Ovary (tissue), 9 donors: ENCODE measurements around the gene AFAP1L2. TPM values are rescaled to one million over a fixed set of nuclear protein-coding genes. Genes with fewer than 3 reads are reported as not detected.

ENCODE experiments used
- DNase-seq, 5 donors: peaks; one replicate each; pipeline ENCODE4 v3.0.0-alpha.2; 2019 to 2020
- H3K27ac ChIP-seq, 2 donors: fragments of 200-600 bp; one replicate each; pipeline versions ENCODE4 v1.5.1 to v1.8.0; 2019 to 2022
- H3K27me3 ChIP-seq: fragments of 200-600 bp; one replicate; pipeline ENCODE4 v1.8.0; 2022
- H3K36me3 ChIP-seq: fragments of 200-600 bp; sonication (generic); one replicate; pipeline ENCODE4 v1.5.1; 2019
- H3K4me1 ChIP-seq: one replicate; pipeline ENCODE4 v1.8.1; 2013; ENCODE audit warnings: mild to moderate bottlenecking, moderate library complexity; ENCODE audit not compliant: insufficient read depth
- H3K4me3 ChIP-seq: fragments of 200-600 bp; sonication (generic); one replicate; pipeline ENCODE4 v1.5.1; 2017
- H3K9me3 ChIP-seq, 2 donors: fragments of 200-600 bp in 1 of 2; sonication (generic) in 1 of 2; one replicate each; pipeline versions ENCODE4 v1.5.1 to v1.8.1; 2013 to 2019; ENCODE audit warnings: mild to moderate bottlenecking in 1 of 2, moderate library complexity in 1 of 2
- CTCF ChIP-seq, 3 donors: fragments of 450-650 bp in 2 of 3; fragments of 200-600 bp in 1 of 3; IDR thresholded peaks; one replicate each; pipeline versions ENCODE4 v1.5.1 to v1.8.0; 2016 to 2022; ENCODE audit warnings: antibody characterized with exemption in 3 of 3, mild to moderate bottlenecking in 1 of 3
- EP300 ChIP-seq: sonication (generic); formaldehyde crosslinking; IDR thresholded peaks from one replicate; pipeline ENCODE4 v1.6.1; 2017; ENCODE audit warnings: antibody characterized with exemption
- POLR2A ChIP-seq: fragments of 450-650 bp; IDR thresholded peaks from one replicate; pipeline ENCODE4 v1.6.1; 2017; ENCODE audit warnings: antibody characterized with exemption, mild to moderate bottlenecking, moderate library complexity
- WGBS, 3 donors: extraction: QIAGEN DNeasy Blood & Tissue Kit in 1 of 3; methylation state at CpG; one replicate each; pipeline versions ENCODE4 v1.1.5 to v1.1.7; 2013 to 2017; 5-methylcytosine and 5-hydroxymethylcytosine counted together
- intact Hi-C, 4 donors: fragments of 100-400 bp; cut with DNase I; formaldehyde crosslinking; loops; one replicate each; pipeline versions ENCODE4 v1.11.0 to v1.15.1; 2022 to 2023
- polyA plus RNA-seq, 2 donors: library from polyadenylated mRNA; stranded (reverse); fragments of 200-250 nt in 1 of 2; fragments of 350-450 nt in 1 of 2; fragmentation: Illumina TruSeq in 1 of 2; extraction: RNeasy Lipid Tissue Mini Kit (QIAGEN cat#74804) in 1 of 2; gene quantifications; one replicate each; pipeline ENCODE4 v1.2.3, GENCODE V29; 2013 to 2014
- total RNA-seq, 7 donors: library from RNA; depleted of rRNA in 2 of 7; stranded (reverse); fragments of >200 nt in 2 of 7; fragmentation: NEBNext Ultra II Directional in 3 of 7; extraction: Animal tissue kit (Norgen Biotek cat#: 25700) in 3 of 7; gene quantifications; one replicate each; pipeline versions ENCODE4 v1.1.0 to v1.2.4, GENCODE V29; 2016 to 2023
- donor health status: DM: no; HTN: no; CAD: no; lungs with moderate emphysema.
- donor health status: DM: no; HTN: no; CAD: no.
- donor health status: Bipolar disorder and iron deficiency.
- donor health status: DM: yes; HTN: yes; CAD: no.
- donor health status: DM: no; HTN: no; CAD: no.
- donor health status: DM: yes; HTN: yes; CAD: no.

AFAP1L2 gene
- total and polyA plus RNA-seq, 9 donors = 9.8 to 53.7 (median 23.3) TPM

GRCh38 chr10:114340816-114341215, 63.5 kb downstream of the AFAP1L2 start:
- H3K27me3 ChIP-seq = no peaks in the 10 kb centered on the region
- peaks cover 29% of the 10 kb centered on the region for H3K4me1 ChIP-seq
- DNase-seq = no peak
- H3K36me3 ChIP-seq = no peaks in the 10 kb centered on the region
- 80 to 92% (median 88%) methylated on average over 8 of the region's 8 CpGs for WGBS, 3 donors
- H3K9me3 ChIP-seq = no peaks in the 10 kb centered on the region
- intact Hi-C loops = no loop called here
- H3K27ac ChIP-seq = no peak overlapping the region
- H3K4me3 ChIP-seq = no peak overlapping the region
- TF ChIP-seq POLR2A (no peak), EP300 (no peak), CTCF (IDR thresholded peaks at IDR 0.05) (no peak)

- no peak overlapping the region for H3K27ac ChIP-seq
- H3K4me1 ChIP-seq = peaks cover 5% of the 10 kb centered on the region
- H3K27me3 ChIP-seq = no peaks in the 10 kb centered on the region
- no peak overlapping the region for H3K4me3 ChIP-seq
- 69 to 78% (median 73%) methylated on average over 19 of the region's 19 CpGs for WGBS, 3 donors
- no peaks in the 10 kb centered on the region for H3K36me3 ChIP-seq
- no peak for TF ChIP-seq CTCF (IDR thresholded peaks at IDR 0.05)
- TF ChIP-seq EP300 = no peak
- no peak for TF ChIP-seq POLR2A
- no peaks in the 10 kb centered on the region for H3K9me3 ChIP-seq
- intact Hi-C loops = no loop called here
- DNase-seq = no peak
Measured at GRCh38 chr10:114337510-114338462, 66.5 kb downstream of the AFAP1L2 start.

GRCh38 chr10:114336823-114337509, 67.3 kb downstream of the AFAP1L2 start:
- intact Hi-C loops = no loop called here
- Histone ChIP-seq H3K4me1 (peaks cover 9% of the 10 kb centered on the region), H3K27ac (no peak overlapping the region), H3K4me3 (no peak overlapping the region), H3K9me3 (no peaks in the 10 kb centered on the region), H3K36me3 (no peaks in the 10 kb centered on the region), H3K27me3 (no peaks in the 10 kb centered on the region)
- no peak for TF ChIP-seq POLR2A
- TF ChIP-seq CTCF (IDR thresholded peaks at IDR 0.05) = no peak
- TF ChIP-seq EP300 = no peak
- 91 to 92% (median 91%) methylated on average over 10 of the region's 10 CpGs for WGBS, 3 donors
- no peak for DNase-seq

- WGBS, 3 donors = 41 to 58% (median 52%) methylated on average over 3 of the region's 3 CpGs
- intact Hi-C loops = no loop called here
- Histone ChIP-seq H3K27ac (no peak overlapping the region), H3K4me3 (no peak overlapping the region), H3K9me3 (no peaks in the 10 kb centered on the region), H3K27me3 (no peaks in the 10 kb centered on the region), H3K4me1 (peaks cover 9% of the 10 kb centered on the region), H3K36me3 (no peaks in the 10 kb centered on the region)
- TF ChIP-seq EP300 = no peak
- no peak for TF ChIP-seq CTCF (IDR thresholded peaks at IDR 0.05)
- no peak for TF ChIP-seq POLR2A
- no peak for DNase-seq
Measured at GRCh38 chr10:114335614-114336013, 68.7 kb downstream of the AFAP1L2 start.
